HG02885 (cell line): ENCODE results near the gene RDH5.

Source experiments
- ATAC-seq: cut with Tn5 transposase; IDR thresholded peaks from one replicate; pipeline ENCODE4 v1.9.1; 2021; ENCODE audit warnings: mild to moderate bottlenecking; ENCODE audit not compliant: unreplicated experiment, poor library complexity

The RDH5 gene

DNA sequence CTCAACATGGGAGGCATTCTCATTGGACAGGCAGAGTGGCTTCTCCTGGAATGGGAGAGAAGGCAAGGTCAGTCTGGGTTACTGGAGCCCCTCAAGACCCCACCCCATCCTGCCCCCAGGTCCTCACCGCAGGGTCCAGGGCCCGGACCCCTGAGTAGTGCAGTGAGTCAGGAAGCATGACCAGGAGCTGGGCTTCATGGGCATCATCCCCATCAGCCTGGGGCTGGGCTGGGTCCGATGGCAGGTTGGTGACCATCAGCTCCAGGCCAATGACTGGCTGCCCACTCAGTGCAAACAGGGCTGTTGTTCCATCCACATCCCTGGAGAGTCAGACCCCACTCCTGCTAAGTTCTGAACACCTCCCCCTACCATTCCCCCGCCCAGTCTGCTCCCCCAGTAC is 25.5 kb upstream of the RDH5 start:
- no peak for ATAC-seq

GRCh38 chr12:55695349-55695748 is 24.8 kb upstream of the RDH5 start:
- ATAC-seq, result no peak

GRCh38 chr12:55696141-55696540 is 24.1 kb upstream of the RDH5 start:
- no peak for ATAC-seq

- ATAC-seq, result no peak
These were observed 23.3 kb upstream of the RDH5 start for GRCh38 chr12:55696796-55697462.

GRCh38 chr12:55697686-55698085 is 22.5 kb upstream of the RDH5 start:
- no peak for ATAC-seq

DNA sequence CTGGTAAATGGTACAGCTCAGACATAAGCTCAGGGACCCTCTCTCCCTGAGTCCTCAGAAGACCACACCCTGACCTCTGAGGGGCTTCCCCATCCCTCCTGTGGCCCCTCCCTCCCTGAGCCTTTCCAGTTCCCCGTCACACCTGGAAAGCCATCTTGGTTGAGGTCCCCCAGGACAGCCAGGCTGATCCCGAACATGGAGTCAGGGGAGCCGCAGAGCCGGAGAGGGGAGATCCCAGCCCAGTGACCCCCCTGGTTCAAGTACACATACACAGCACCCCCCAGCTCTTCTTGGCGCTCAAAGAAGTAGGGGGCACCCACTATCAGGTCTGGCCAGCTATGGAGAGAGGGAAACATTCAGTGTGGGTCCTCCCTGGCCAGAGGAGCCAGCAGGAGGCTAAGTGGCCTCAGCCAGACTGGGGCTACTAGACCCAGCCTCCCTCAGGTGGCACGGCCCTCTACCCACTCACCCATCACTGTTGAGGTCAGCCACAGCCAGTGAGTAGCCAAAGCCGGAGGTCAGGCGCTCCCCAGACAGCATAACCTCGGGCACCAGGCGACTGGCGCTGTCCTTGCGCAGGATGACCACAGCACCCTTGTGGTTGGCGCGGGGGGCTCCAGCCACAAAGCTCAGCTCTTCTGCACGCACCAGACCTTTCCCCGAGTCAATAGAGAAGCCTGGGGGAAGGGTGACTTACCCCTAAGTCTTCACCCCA is 21.8 kb upstream of the RDH5 start:
- no peak for ATAC-seq

- ATAC-seq, result no peak
These were observed 21.2 kb upstream of the RDH5 start for GRCh38 chr12:55698965-55699364.

- ATAC-seq, result no peak
These were observed 20.6 kb upstream of the RDH5 start for GRCh38 chr12:55699471-55700055.

- ATAC-seq, result no peak
These were observed 19.8 kb upstream of the RDH5 start for GRCh38 chr12:55700255-55701018.

- no peak for ATAC-seq
These were observed 17.3 kb upstream of the RDH5 start for GRCh38 chr12:55702861-55703260.

- ATAC-seq, result no peak
These were observed 16.9 kb upstream of the RDH5 start for GRCh38 chr12:55703288-55703687.

- ATAC-seq, result no peak
These were observed 16.1 kb upstream of the RDH5 start for GRCh38 chr12:55703901-55704761.

- ATAC-seq, result no peak
These were observed 15.1 kb upstream of the RDH5 start for GRCh38 chr12:55704824-55705718.

- no peak for ATAC-seq
These were observed 14.3 kb upstream of the RDH5 start for GRCh38 chr12:55705782-55706402.

- no peak for ATAC-seq
These were observed 13.5 kb upstream of the RDH5 start for GRCh38 chr12:55706568-55707218.

- ATAC-seq, result no peak
These were observed 12.9 kb upstream of the RDH5 start for GRCh38 chr12:55707219-55707671.

DNA sequence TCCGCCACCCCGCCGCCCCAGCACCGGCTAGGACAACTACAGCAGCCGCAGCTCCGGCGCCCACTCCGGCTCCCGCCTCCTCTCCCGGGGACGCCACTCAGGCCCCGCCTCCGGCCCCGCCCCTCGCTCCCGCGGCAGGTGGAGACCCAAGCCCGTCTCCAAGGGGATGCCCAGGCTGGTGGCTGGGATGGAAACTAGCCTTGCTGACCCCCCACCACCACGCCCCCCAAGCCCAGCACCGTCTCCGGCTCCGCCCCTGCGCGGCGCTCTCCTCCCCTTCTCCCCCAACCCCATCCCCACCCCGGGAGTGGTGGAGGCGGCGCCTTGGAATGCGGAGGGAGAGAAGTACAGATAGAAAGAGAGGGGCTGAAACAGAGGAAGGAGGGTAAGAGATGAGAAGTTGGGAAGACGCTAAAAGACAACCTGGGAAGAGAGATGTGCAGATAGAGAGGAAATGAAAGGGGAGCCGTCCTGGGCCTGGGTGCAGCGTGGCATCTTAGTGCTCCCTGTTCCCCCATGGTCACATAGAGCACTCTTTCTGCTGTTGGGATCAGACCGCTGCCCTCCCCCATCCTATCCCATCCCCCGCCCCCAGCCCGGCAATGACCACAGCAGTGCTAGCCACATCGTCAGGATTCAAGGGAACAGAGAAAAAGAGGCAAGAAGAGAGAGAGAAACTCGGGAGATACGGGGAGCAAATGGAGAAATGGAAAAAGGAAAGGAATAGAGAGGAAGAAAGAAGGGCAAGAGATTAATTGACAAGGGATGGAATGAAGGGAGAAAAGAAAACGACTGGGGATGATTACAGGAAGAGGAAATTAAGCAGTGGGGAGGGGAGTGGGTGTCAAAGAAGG is 12.1 kb upstream of the RDH5 start, which contains the start of gene ITGA7:
TSS of gene ITGA7 (minus strand) at position 64 of the 854 bp plus-strand sequence. CDS start 222 bp downstream, outside the sequence.
- peak; percentile 76 for ATAC-seq
